HK-2 (cell line): Measurements from ENCODE around the gene LMOD2.

Source experiments
- DNase-seq: peaks from one replicate; pipeline ENCODE4 v3.0.0-alpha.2; 2018; ENCODE audit not compliant: unreplicated experiment

LMOD2 gene

GRCh38 chr7:123673137-123673732, 17.6 kb downstream of the LMOD2 start:
- no peak for DNase-seq

GRCh38 chr7:123673752-123674398, 18.2 kb downstream of the LMOD2 start:
- no peak for DNase-seq

- no peak for DNase-seq
Observed at GRCh38 chr7:123674399-123675180, 18.9 kb downstream of the LMOD2 start.

- DNase-seq = no peak
Observed at GRCh38 chr7:123675181-123675473, 19.5 kb downstream of the LMOD2 start.

- no peak for DNase-seq
Observed at GRCh38 chr7:123677061-123677715, 21.5 kb downstream of the LMOD2 start.

- DNase-seq = no peak
Observed at GRCh38 chr7:123679614-123680013, 23.9 kb downstream of the LMOD2 start.

GRCh38 chr7:123680580-123680979, 24.9 kb downstream of the LMOD2 start:
- DNase-seq = no peak

GRCh38 chr7:123681561-123681960, 25.9 kb downstream of the LMOD2 start:
- no peak for DNase-seq

GRCh38 chr7:123682690-123683089, 27.0 kb downstream of the LMOD2 start:
- DNase-seq = no peak

GRCh38 chr7:123687161-123687560, 31.5 kb downstream of the LMOD2 start:
- no peak for DNase-seq

- no peak for DNase-seq
Observed at GRCh38 chr7:123687727-123688126, 32.1 kb downstream of the LMOD2 start.

GRCh38 chr7:123689250-123689649, 33.6 kb downstream of the LMOD2 start:
- DNase-seq = no peak

- DNase-seq = no peak
Observed at GRCh38 chr7:123690550-123690949, 34.9 kb downstream of the LMOD2 start.

GRCh38 chr7:123692471-123692877, 36.8 kb downstream of the LMOD2 start:
- DNase-seq = no peak

- DNase-seq = no peak
Observed at GRCh38 chr7:123695944-123696677, 40.4 kb downstream of the LMOD2 start.

GRCh38 chr7:123705211-123705901, 49.7 kb downstream of the LMOD2 start:
- DNase-seq = no peak

- DNase-seq = no peak
Observed at GRCh38 chr7:123709525-123709924, 53.9 kb downstream of the LMOD2 start.

- DNase-seq = no peak
Observed at GRCh38 chr7:123710683-123711082, 55.0 kb downstream of the LMOD2 start.

- no peak for DNase-seq
Observed at GRCh38 chr7:123711832-123712293, 56.2 kb downstream of the LMOD2 start.

- no peak for DNase-seq
Observed at GRCh38 chr7:123712619-123713018, 57.0 kb downstream of the LMOD2 start.
